Measurements from ENCODE around the gene DVL1. TPM values are rescaled to one million over a fixed set of nuclear protein-coding genes. Genes with fewer than 3 reads are reported as not detected.
"Not testable (repeated sequence)": the region's sequence is repeated elsewhere in the genome, so short reads cannot be mapped to it uniquely, and the experiment has no call there.

The DVL1 gene
- total RNA-seq, 1 donor from 2014 or later, result 66.0 TPM

- intact Hi-C loops (cut with DNase I), result no loop called here
- peak; percentile 61 for ATAC-seq
- TF ChIP-seq, protein P1, sequence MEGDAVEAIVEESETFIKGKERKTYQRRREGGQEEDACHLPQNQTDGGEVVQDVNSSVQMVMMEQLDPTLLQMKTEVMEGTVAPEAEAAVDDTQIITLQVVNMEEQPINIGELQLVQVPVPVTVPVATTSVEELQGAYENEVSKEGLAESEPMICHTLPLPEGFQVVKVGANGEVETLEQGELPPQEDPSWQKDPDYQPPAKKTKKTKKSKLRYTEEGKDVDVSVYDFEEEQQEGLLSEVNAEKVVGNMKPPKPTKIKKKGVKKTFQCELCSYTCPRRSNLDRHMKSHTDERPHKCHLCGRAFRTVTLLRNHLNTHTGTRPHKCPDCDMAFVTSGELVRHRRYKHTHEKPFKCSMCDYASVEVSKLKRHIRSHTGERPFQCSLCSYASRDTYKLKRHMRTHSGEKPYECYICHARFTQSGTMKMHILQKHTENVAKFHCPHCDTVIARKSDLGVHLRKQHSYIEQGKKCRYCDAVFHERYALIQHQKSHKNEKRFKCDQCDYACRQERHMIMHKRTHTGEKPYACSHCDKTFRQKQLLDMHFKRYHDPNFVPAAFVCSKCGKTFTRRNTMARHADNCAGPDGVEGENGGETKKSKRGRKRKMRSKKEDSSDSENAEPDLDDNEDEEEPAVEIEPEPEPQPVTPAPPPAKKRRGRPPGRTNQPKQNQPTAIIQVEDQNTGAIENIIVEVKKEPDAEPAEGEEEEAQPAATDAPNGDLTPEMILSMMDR (IDR thresholded peaks at IDR 0.05), result peak; percentile 94
- Histone ChIP-seq H3K27ac (no peak overlapping the region), H3K36me3 (peaks cover 6% of the 10 kb centered on the region), H3K9me3 (no peaks in the 10 kb centered on the region), H3K27me3 (no peaks in the 10 kb centered on the region), H3K4me1 (peaks cover 28% of the 10 kb centered on the region), H3K4me3 (no peak overlapping the region)
- peak; percentile 86 for DNase-seq
Observed at GRCh38 chr1:1371746-1372711, 22.8 kb upstream of the DVL1 start.

DNA sequence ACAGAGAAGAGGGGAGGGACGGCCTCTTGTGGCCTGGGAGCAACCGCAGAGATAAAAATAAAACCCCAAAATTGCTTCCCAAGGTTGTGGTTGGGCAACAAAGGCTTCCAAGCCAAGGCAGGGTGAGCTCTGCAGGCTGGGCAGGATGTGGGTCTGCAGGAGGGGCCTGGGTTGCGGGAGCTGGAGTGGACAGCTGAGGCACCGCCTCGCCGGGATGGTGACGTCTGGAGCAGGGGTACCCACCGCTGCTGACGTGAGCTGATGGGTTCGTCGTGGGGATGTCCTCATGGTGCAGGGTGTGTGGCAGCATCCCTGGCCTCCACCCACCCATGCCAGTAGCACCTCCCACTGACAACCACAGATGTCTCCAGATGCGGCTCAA, 22.1 kb upstream of the DVL1 start:
- Histone ChIP-seq H3K4me1 (peaks cover 28% of the 10 kb centered on the region), H3K4me3 (no peak overlapping the region), H3K9me3 (no peaks in the 10 kb centered on the region), H3K36me3 (peaks cover 6% of the 10 kb centered on the region), H3K27ac (no peak overlapping the region), H3K27me3 (no peaks in the 10 kb centered on the region)
- no peak for ATAC-seq
- TF ChIP-seq, protein P1 (IDR thresholded peaks at IDR 0.05), result no peak
- intact Hi-C loops (cut with DNase I), result no loop called here
- DNase-seq, result no peak

- Histone ChIP-seq H3K27me3 (no peaks in the 10 kb centered on the region), H3K4me1 (peaks cover 24% of the 10 kb centered on the region), H3K9me3 (no peaks in the 10 kb centered on the region), H3K27ac (no peak overlapping the region), H3K36me3 (peaks cover 6% of the 10 kb centered on the region), H3K4me3 (no peak overlapping the region)
- TF ChIP-seq, protein P1 (IDR thresholded peaks at IDR 0.05), result no peak
- no peak for ATAC-seq
- intact Hi-C loops (cut with DNase I), result no loop called here
- DNase-seq, result no peak
Observed at GRCh38 chr1:1370771-1371300, 21.6 kb upstream of the DVL1 start.

DNA sequence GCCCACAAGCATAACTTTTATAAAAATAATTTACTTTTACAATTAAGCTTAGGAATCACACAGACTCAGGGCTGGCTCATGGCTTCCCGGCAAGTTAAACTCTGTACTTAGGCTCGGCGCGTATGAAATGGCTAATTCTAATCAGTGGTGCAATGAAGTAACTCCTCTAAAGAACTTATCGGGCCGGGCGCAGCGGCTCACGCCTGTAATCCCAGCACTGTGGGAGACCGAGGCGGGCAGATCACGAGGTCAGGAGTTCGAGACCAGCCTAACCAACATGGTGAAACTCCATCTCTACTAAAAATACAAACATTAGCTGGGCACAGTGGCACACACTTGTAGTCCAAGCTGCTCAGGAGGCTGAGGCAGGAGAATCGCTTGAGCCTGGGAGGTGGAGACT, 20.9 kb upstream of the DVL1 start:
- ATAC-seq; H3K27me3 ChIP-seq; DNase-seq; H3K36me3 ChIP-seq; H3K4me3 ChIP-seq; intact Hi-C loops (cut with DNase I); H3K9me3 ChIP-seq; H3K27ac ChIP-seq: not testable (repeated sequence)
- H3K4me1 ChIP-seq, result peaks cover 22% of the 10 kb centered on the region

DNA sequence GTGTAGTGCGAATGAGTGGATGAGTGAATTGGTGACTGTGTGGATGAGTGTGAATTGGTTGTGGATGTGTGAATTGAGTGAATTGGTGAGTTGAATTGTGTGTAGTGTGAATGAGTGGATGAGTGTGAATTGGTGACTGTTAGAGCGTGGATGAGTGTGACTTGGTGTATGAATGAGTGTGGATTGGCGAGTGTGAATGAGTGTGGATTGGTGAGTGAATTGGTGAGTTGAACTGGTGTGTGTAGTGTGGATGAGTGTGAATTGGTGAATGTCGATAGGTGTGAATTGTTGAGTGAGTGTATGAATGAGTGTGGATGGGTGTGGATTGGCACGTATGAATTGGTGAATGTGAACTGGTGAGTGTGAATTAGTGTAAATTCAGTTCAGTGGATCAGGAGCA, 18.1 kb upstream of the DVL1 start:
- no peak overlapping the region for H3K4me3 ChIP-seq
- intact Hi-C loops (cut with DNase I), result no loop called here
- DNase-seq, result no peak
- peaks cover 9% of the 10 kb centered on the region for H3K4me1 ChIP-seq
- TF ChIP-seq, protein P1 (IDR thresholded peaks at IDR 0.05), result no peak
- H3K36me3 ChIP-seq, result no peaks in the 10 kb centered on the region
- no peak overlapping the region for H3K27ac ChIP-seq
- no peaks in the 10 kb centered on the region for H3K27me3 ChIP-seq
- no peak for ATAC-seq
- H3K9me3 ChIP-seq, result no peaks in the 10 kb centered on the region

DNA sequence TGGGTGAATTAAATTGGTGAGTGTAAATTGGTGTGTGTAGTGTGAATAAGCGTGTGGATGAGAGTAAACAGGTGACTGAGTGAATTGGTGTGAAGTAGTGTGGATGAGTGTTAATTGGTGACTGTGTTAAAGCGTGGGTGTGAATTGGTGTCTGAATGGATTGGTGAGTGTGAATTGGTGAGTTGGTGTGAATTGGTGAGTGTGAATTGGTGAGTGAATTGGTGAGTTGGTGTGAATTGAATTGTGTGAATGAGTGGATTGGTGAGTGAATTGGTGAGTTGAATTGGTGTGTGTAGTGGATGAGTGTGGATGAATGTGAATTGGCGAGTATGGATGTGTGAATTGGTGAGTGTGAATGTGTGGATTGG, 17.5 kb upstream of the DVL1 start:
- Histone ChIP-seq H3K36me3 (no peaks in the 10 kb centered on the region), H3K27ac (no peak overlapping the region), H3K4me1 (peaks cover 6% of the 10 kb centered on the region), H3K9me3 (no peaks in the 10 kb centered on the region), H3K27me3 (no peaks in the 10 kb centered on the region), H3K4me3 (no peak overlapping the region)
- TF ChIP-seq, protein P1 (IDR thresholded peaks at IDR 0.05), result no peak
- DNase-seq (no peak), ATAC-seq (no peak)
- intact Hi-C loops (cut with DNase I), result no loop called here

All from upper lobe of right lung (tissue), 1 donor.